Ureter (tissue), 1 donor: Measurements from ENCODE around the gene ASTN1. TPM values are rescaled to one million over a fixed set of nuclear protein-coding genes. Genes with fewer than 3 reads are reported as not detected.
A peak's percentile ranks its signal among the peaks of the same experiment; 100 is the strongest.

ENCODE experiments used
- DNase-seq: peaks from one replicate; pipeline ENCODE4 v3.0.0-alpha.2; 2020; ENCODE audit warnings: low spot score
- total RNA-seq: library from RNA; stranded (reverse); gene quantifications from one replicate; pipeline ENCODE4 v1.2.4, GENCODE V29; 2023
- donor health status: DM: yes; HTN: yes; CAD: no.

ASTN1 gene
- total RNA-seq, 1 donor from 2014 or later = 2.2 TPM

DNA sequence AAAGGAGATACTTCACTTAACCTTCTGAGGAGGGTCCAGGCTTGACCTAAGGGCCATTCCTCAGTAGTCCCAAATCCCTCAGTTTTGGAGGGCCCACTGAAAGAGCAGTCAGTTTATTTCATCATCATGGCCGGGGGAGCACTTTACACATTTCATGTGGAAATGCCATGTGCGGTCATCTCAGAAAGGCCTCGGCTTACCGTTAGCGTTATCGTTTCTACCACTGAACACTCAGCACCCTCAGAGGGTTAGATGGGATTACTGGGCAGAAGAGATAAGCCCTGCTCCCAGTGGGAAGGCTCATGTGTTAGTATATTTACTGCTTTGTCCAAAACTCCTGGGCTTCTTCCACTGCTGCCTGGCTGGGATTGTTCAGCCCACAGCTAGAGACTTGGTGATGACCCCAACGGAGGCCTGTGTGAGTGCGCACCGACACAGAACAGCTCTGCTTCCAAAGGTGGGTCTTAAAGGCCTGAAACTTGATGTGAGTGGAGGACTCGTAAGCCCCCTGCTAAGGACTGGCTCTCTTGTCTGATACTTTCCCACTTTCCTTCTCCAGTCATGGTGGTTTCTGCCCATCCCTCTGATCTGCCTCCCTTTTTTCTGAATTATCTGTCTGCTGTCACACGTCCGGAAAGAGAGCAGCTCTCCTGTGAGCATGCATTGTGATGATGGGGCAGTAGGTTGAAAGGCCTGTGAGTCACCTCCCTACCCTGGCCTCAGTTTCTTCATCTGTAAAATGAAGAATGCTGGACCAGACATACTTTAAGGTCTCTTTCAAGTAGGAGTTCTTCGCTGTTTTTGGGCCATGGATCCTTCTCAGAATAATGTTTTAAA, 284.5 kb downstream of the ASTN1 start:
- DNase-seq = no peak

- no peak for DNase-seq
Observed at GRCh38 chr1:176878750-176879536, 285.6 kb downstream of the ASTN1 start.

GRCh38 chr1:176877557-176877956, 287.0 kb downstream of the ASTN1 start:
- no peak for DNase-seq

GRCh38 chr1:176876966-176877515, 287.5 kb downstream of the ASTN1 start:
- DNase-seq = no peak

DNA sequence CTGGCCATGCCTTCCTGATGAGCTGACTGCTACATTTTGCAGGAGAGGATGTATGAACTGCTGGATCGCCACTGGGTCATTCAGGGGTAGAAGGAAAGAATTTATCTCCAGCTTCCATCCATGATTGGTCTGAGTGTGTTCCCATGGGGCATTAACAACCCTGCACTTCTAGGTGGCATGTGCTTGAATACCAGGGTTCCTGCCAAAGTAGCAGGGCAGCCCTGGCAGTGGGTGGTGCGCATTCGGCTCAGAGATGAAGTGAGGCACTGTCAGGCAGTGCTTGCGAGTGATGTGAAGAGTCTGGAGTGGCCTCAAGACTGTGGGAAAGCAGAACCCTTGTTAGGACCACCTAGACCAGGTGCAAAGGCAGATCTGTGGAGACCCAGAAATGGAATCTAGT, 294.9 kb downstream of the ASTN1 start:
- no peak for DNase-seq

- no peak for DNase-seq
Observed at GRCh38 chr1:176866011-176866714, 298.3 kb downstream of the ASTN1 start.

DNA sequence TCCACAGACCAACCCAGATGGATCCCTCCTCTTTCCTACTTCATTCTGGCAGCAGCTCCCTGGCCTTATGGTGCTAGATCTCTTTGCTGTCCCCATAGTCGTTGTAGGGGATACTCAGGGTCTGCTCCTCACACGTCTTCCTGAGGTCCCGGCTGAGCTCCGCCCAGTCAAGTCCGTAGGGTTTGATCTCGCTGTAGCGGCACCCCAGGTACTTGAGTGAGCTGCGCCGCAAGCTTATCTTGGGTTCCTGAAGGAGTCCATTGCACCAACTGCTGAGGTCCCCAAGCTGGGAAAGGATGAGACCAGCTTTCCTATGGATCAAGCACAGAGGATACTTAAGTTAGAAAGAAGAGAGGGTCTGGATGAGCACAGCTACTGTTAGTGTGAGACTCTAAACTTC, 300.3 kb downstream of the ASTN1 start:
- no peak for DNase-seq

- DNase-seq = no peak
Observed at GRCh38 chr1:176863613-176864012, 300.9 kb downstream of the ASTN1 start.

DNA sequence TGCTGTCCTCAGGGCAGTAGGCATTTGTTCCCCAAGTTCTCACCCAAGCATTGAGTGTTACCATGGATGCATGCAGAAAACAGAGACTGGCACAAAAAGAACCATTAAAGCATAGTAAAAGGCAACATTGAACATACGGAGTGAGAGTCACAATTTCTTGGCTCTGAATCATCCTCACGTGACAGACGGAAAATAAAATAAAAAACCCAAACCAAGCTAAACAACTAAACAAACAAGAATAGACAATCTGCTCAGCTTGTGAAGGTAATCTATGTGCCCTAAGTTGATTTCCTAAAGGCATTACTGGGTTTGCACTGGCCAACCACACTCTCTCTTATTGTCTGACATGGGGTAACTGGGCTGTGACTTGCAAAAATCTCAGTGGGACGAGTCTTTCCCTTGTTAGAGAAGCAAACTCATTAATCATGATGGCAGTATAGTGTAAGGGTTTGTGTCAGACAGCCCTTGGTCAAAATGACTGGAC, 306.0 kb downstream of the ASTN1 start:
- DNase-seq = no peak

DNA sequence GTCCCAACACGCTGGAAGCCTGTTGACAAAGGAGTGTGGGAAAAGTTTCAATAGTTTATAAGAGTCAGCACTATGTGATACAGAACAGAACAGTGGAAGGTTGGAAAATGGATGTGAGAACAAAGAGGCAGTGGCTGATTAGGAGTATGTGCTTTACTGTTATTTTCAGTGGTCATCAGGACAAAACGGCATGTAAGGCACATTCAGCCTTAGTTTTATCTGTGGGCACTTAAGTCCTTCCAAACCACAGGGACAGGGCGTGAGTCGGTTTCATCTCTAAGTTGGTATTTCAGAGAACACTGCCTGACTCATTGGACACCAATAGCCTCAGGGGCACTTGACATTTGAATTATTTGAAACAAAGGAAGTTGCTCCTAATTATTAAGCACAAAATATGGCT, 306.9 kb downstream of the ASTN1 start:
- DNase-seq = no peak

GRCh38 chr1:176854758-176855745, 309.5 kb downstream of the ASTN1 start:
- DNase-seq = no peak

GRCh38 chr1:176854121-176854520, 310.4 kb downstream of the ASTN1 start:
- DNase-seq = no peak

DNA sequence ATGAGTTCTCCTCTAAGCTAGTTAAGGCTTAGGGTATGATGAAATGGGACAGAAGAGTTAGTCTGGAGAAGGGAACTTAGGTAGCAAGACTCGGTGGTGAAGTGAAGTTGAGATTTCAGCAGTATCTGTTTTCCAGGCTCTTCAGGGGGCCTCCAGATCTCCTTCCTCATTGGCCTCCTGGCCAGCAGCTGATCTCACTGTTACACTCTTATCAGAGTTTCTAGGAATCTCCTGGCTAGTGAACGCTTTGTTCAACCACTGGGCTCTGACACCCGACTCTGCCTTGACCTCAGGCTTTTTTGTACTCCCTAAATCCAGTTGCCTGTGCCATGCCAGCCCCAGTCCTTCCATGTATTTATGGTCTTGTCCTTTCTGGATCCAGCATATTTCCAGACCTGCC, 311.0 kb downstream of the ASTN1 start:
- no peak for DNase-seq

GRCh38 chr1:176852124-176852523, 312.4 kb downstream of the ASTN1 start:
- DNase-seq = no peak

- DNase-seq = no peak
Observed at GRCh38 chr1:176850871-176851270, 313.6 kb downstream of the ASTN1 start.

GRCh38 chr1:176849281-176849680, 315.2 kb downstream of the ASTN1 start:
- DNase-seq = no peak

GRCh38 chr1:176847052-176847451, 317.5 kb downstream of the ASTN1 start:
- no peak for DNase-seq

- peak; percentile 46 for DNase-seq
Observed at GRCh38 chr1:176843352-176844297, 320.9 kb downstream of the ASTN1 start.

GRCh38 chr1:176841238-176841637, 323.3 kb downstream of the ASTN1 start:
- DNase-seq = no peak

- DNase-seq = no peak
Observed at GRCh38 chr1:176839216-176839615, 325.3 kb downstream of the ASTN1 start.
